HepG2 (cell line): ENCODE data around the gene ZNF514. TPM values are rescaled to one million over a fixed set of nuclear protein-coding genes. Genes with fewer than 3 reads are reported as not detected.

Experiments used
- ATAD3A ChIP-seq: sonication (generic); formaldehyde crosslinking; IDR thresholded peaks from 2 replicates; pipeline ENCODE4 v1.4.0; 2020; ENCODE audit warnings: missing genetic modification reagents
- CENPT ChIP-seq: sonication (generic); formaldehyde crosslinking; IDR thresholded peaks from 2 replicates; pipeline ENCODE4 v1.8.0; 2022; ENCODE audit warnings: low read depth, mild to moderate bottlenecking, moderate library complexity, missing genetic modification reagents
- EP300 ChIP-seq, 3 experiments: sonication (generic) in 1 of 3; formaldehyde crosslinking in 1 of 3; IDR thresholded peaks; 2 replicates each; pipeline versions ENCODE4 v1.5.1 to v1.6.1; 2011 to 2020; ENCODE audit warnings: low read depth in 2 of 3, low read length in 2 of 3, borderline replicate concordance in 1 of 3, improper control_type of control experiment in 1 of 3, mild to moderate bottlenecking in 1 of 3, missing genetic modification reagents in 1 of 3, moderate library complexity in 1 of 3
- FOXA3 ChIP-seq: IDR thresholded peaks from 2 replicates; pipeline ENCODE4 v1.6.1; 2016; ENCODE audit warnings: missing genetic modification reagents, missing compliant biosample characterization
- KDM5B ChIP-seq: sonication (generic); formaldehyde crosslinking; IDR thresholded peaks from 2 replicates; pipeline ENCODE4 v1.4.0; 2020; ENCODE audit warnings: missing genetic modification reagents, mild to moderate bottlenecking, borderline replicate concordance
- MED1 ChIP-seq: sonication (generic); formaldehyde crosslinking; IDR thresholded peaks from 2 replicates; pipeline ENCODE4 v1.4.0; 2020; ENCODE audit warnings: missing genetic modification reagents
- NFE2L1 ChIP-seq: sonication (generic); formaldehyde crosslinking; IDR thresholded peaks from 2 replicates; pipeline ENCODE4 v1.4.0; 2020; ENCODE audit warnings: missing genetic modification reagents, mild to moderate bottlenecking, borderline replicate concordance
- PHF20 ChIP-seq: sonication (generic); formaldehyde crosslinking; IDR thresholded peaks from 2 replicates; pipeline ENCODE4 v1.5.0; 2020; ENCODE audit warnings: mild to moderate bottlenecking, missing genetic modification reagents
- PRDM10 ChIP-seq: sonication (generic); formaldehyde crosslinking; IDR thresholded peaks from 2 replicates; pipeline ENCODE4 v1.4.0; 2020; ENCODE audit warnings: low read depth, missing genetic modification reagents
- RELA ChIP-seq: sonication (generic); formaldehyde crosslinking; IDR thresholded peaks from 2 replicates; pipeline ENCODE4 v1.4.0; 2020; ENCODE audit warnings: missing genetic modification reagents
- RORA ChIP-seq: sonication (generic); formaldehyde crosslinking; IDR thresholded peaks from 2 replicates; pipeline ENCODE4 v1.5.0; 2020; ENCODE audit warnings: mild to moderate bottlenecking, missing genetic modification reagents, moderate library complexity
- SALL1 ChIP-seq: sonication (generic); formaldehyde crosslinking; IDR thresholded peaks from 2 replicates; pipeline ENCODE4 v1.8.0; 2022; ENCODE audit warnings: mild to moderate bottlenecking, missing genetic modification reagents
- SOX13 ChIP-seq, 3 experiments: fragments of 450-650 bp in 1 of 3; sonication (generic) in 1 of 3; formaldehyde crosslinking in 1 of 3; IDR thresholded peaks in 2 of 3; conservative IDR thresholded peaks in 1 of 3; 2 replicates each; pipeline versions ENCODE4 v1.5.0 to v1.6.1; 2016 to 2020; ENCODE audit warnings: antibody characterized with exemption in 1 of 3, mild to moderate bottlenecking in 1 of 3, missing compliant biosample characterization in 1 of 3, missing genetic modification reagents in 1 of 3, moderate library complexity in 1 of 3
- TAF15 ChIP-seq: fragments of 200-400 bp; formaldehyde crosslinking; IDR thresholded peaks from one replicate; pipeline ENCODE4 v1.6.1; 2018; ENCODE audit warnings: mild to moderate bottlenecking, low read depth, low read length; ENCODE audit not compliant: poor library complexity, severe bottlenecking
- TBX2 ChIP-seq: sonication (generic); formaldehyde crosslinking; IDR thresholded peaks from 2 replicates; pipeline ENCODE4 v1.5.0; 2020; ENCODE audit warnings: missing genetic modification reagents, mild to moderate bottlenecking, borderline replicate concordance
- TCF7L2 ChIP-seq: IDR thresholded peaks from 2 replicates; pipeline ENCODE4 v1.6.1; 2011; ENCODE audit warnings: mild to moderate bottlenecking, low read depth, low read length, moderate library complexity
- TGIF2 ChIP-seq: IDR thresholded peaks from 2 replicates; pipeline ENCODE4 v1.6.1; 2016; ENCODE audit warnings: control low read depth, missing compliant biosample characterization
- ZC3H13 ChIP-seq: sonication (generic); formaldehyde crosslinking; IDR thresholded peaks from 2 replicates; pipeline ENCODE4 v1.8.1; 2023; ENCODE audit warnings: mild to moderate bottlenecking, missing genetic modification reagents, moderate library complexity
- ZFP41 ChIP-seq: sonication (generic); formaldehyde crosslinking; IDR thresholded peaks from 2 replicates; pipeline ENCODE4 v1.4.0; 2020; ENCODE audit warnings: mild to moderate bottlenecking, missing genetic modification reagents, borderline replicate concordance
- ZNF333 ChIP-seq: sonication (generic); formaldehyde crosslinking; IDR thresholded peaks from 2 replicates; pipeline ENCODE4 v1.4.0; 2020; ENCODE audit warnings: mild to moderate bottlenecking, missing genetic modification reagents, borderline replicate concordance
- ZNF33B ChIP-seq: sonication (generic); formaldehyde crosslinking; IDR thresholded peaks from 2 replicates; pipeline ENCODE4 v1.5.1; 2020; ENCODE audit warnings: mild to moderate bottlenecking, missing genetic modification reagents
- ZNF503 ChIP-seq: sonication (generic); formaldehyde crosslinking; IDR thresholded peaks from 2 replicates; pipeline ENCODE4 v1.4.0; 2020; ENCODE audit warnings: missing genetic modification reagents
- ZNF563 ChIP-seq: sonication (generic); formaldehyde crosslinking; IDR thresholded peaks from 2 replicates; pipeline ENCODE4 v1.8.0; 2022; ENCODE audit warnings: mild to moderate bottlenecking, moderate library complexity, missing genetic modification reagents
- ZNF674 ChIP-seq: sonication (generic); formaldehyde crosslinking; IDR thresholded peaks from 2 replicates; pipeline ENCODE4 v1.5.0; 2020; ENCODE audit warnings: low read depth, mild to moderate bottlenecking, missing genetic modification reagents
- polyA plus RNA-seq, 8 experiments: library from polyadenylated mRNA; depleted of rRNA in 3 of 8; stranded (reverse) in 7 of 8; unstranded in 1 of 8; fragments of >200 nt; fragmentation: Illumina TruSeq in 4 of 8; extraction: Trizol in 4 of 8; gene quantifications; 2 replicates each; pipeline versions ENCODE4 v1.2.1 to v1.2.3, GENCODE V29; 2011 to 2016; ENCODE audit warnings: low read depth in 4 of 8, missing spikeins in 1 of 8, mixed read lengths in 1 of 8; ENCODE audit not compliant: insufficient read depth in 1 of 8
- total RNA-seq, 5 experiments: library from RNA; depleted of rRNA; stranded (reverse); fragments of >200 nt; fragmentation: Illumina TruSeq; extraction: Trizol; gene quantifications; 2 replicates each; pipeline ENCODE4 v1.2.3, GENCODE V29; 2016; ENCODE audit warnings: low read depth in 1 of 5

The ZNF514 gene
- total and polyA plus RNA-seq, 2 of the 13 experiments (the other 11 are each of a cell fraction or from before 2014, with no cell fraction given) = 15.2 to 18.7 TPM

GRCh38 chr2:95158891-95159619 is 593 bp downstream of the ZNF514 start (continued):
- TF ChIP-seq ZNF674 = no peak
- no peak for TF ChIP-seq RELA (CRISPR knock-in tag)
- no peak for TF ChIP-seq PHF20 (CRISPR knock-in tag)
- peak; percentile 52 for TF ChIP-seq KDM5B (CRISPR knock-in tag)
- 0 out of 2 replicates have a peak, but pooled peaks have one; percentile 35 for TF ChIP-seq TBX2
- TF ChIP-seq CENPT (CRISPR knock-in tag) = no peak
- no peak for TF ChIP-seq SOX13 (IDR thresholded peaks at IDR 0.05)
- no peak for TF ChIP-seq SOX13 (CRISPR knock-in tag; conservative IDR thresholded peaks at IDR 0.05 in 1 of 2, IDR thresholded peaks at IDR 0.05 in 1 of 2)
- no peak for TF ChIP-seq ZNF503 (CRISPR knock-in tag)
- peak; percentile 80; the same call in 1 of the 2 replicates for TF ChIP-seq ZNF563 (CRISPR knock-in tag)
- TF ChIP-seq RORA (CRISPR knock-in tag) = no peak
- TF ChIP-seq SALL1 (CRISPR knock-in tag) = peak; percentile 28
- 0 out of 2 replicates have a peak, but pooled peaks have one; percentile 52 for TF ChIP-seq ZFP41
- no peak for TF ChIP-seq ATAD3A (CRISPR knock-in tag)
- TF ChIP-seq ZNF333 (CRISPR knock-in tag) = no peak
- TF ChIP-seq NFE2L1 = peak; percentile 56; the same call in 1 of the 2 replicates
- no peak for TF ChIP-seq EP300 (IDR thresholded peaks at IDR 0.05; ENCODE audit: low read depth in 2 of 2, low read length in 2 of 2)
- 0 out of 2 replicates have a peak, but pooled peaks have one; percentile 29 for TF ChIP-seq EP300 (CRISPR knock-in tag; IDR thresholded peaks at IDR 0.05; ENCODE audit: borderline replicate concordance)
- TF ChIP-seq TCF7L2 = no peak
- TF ChIP-seq ZC3H13 (CRISPR knock-in tag) = 0 out of 2 replicates have a peak, but pooled peaks have one; percentile 37
- TF ChIP-seq PRDM10 = no peak
- TF ChIP-seq TAF15 = no peak
- TF ChIP-seq ZNF33B = no peak
- no peak for TF ChIP-seq MED1 (CRISPR knock-in tag)
- TF ChIP-seq FOXA3 = no peak
- TF ChIP-seq TGIF2 (CRISPR knock-in tag) = peak; percentile 27; the same call in 1 of the 2 replicates
